GM15510 (cell line): ENCODE measurements around the gene FBXL5.

Source experiments
- POLR2A ChIP-seq: IDR thresholded peaks from 3 replicates; pipeline ENCODE4 v1.6.1; 2011; ENCODE audit warnings: borderline replicate concordance; ENCODE audit not compliant: insufficient read length; ENCODE audit errors: extremely low read depth

Gene FBXL5

GRCh38 chr4:15684498-15684897 lies 29.3 kb upstream of the FBXL5 start:
- TF ChIP-seq POLR2A: no peak

GRCh38 chr4:15683143-15683495 lies 28.0 kb upstream of the FBXL5 start:
- no peak for TF ChIP-seq POLR2A

- TF ChIP-seq POLR2A: no peak
Measured at GRCh38 chr4:15682242-15683142, 27.3 kb upstream of the FBXL5 start.

- peak; percentile 75 for TF ChIP-seq POLR2A
Measured at GRCh38 chr4:15681372-15682241, 26.4 kb upstream of the FBXL5 start, which contains the start of gene FAM200B. Gene FAM200B (plus strand): TSS chr4:15681827. CDS start chr4:15686978, 5,151 bp downstream.

GRCh38 chr4:15681067-15681371 lies 25.9 kb upstream of the FBXL5 start:
- no peak for TF ChIP-seq POLR2A

- no peak for TF ChIP-seq POLR2A
Measured at GRCh38 chr4:15677507-15677988, 22.4 kb upstream of the FBXL5 start.

- no peak for TF ChIP-seq POLR2A
Measured at GRCh38 chr4:15676899-15677298, 21.7 kb upstream of the FBXL5 start.

- TF ChIP-seq POLR2A: no peak
Measured at GRCh38 chr4:15676039-15676438, 20.9 kb upstream of the FBXL5 start.

GRCh38 chr4:15675356-15675755 lies 20.2 kb upstream of the FBXL5 start:
- TF ChIP-seq POLR2A: no peak

GRCh38 chr4:15674926-15675325 lies 19.8 kb upstream of the FBXL5 start:
- TF ChIP-seq POLR2A: no peak

- TF ChIP-seq POLR2A: no peak
Measured at GRCh38 chr4:15674046-15674445, 18.9 kb upstream of the FBXL5 start.

GRCh38 chr4:15673337-15673736 lies 18.2 kb upstream of the FBXL5 start:
- no peak for TF ChIP-seq POLR2A

- TF ChIP-seq POLR2A: no peak
Measured at GRCh38 chr4:15672101-15672500, 16.9 kb upstream of the FBXL5 start.

GRCh38 chr4:15670576-15670975 lies 15.4 kb upstream of the FBXL5 start:
- no peak for TF ChIP-seq POLR2A

GRCh38 chr4:15668566-15669435 lies 13.6 kb upstream of the FBXL5 start:
- no peak for TF ChIP-seq POLR2A

GRCh38 chr4:15667006-15667405 lies 11.8 kb upstream of the FBXL5 start:
- TF ChIP-seq POLR2A: no peak
